ENCODE data around the gene NDUFS4.

DNA sequence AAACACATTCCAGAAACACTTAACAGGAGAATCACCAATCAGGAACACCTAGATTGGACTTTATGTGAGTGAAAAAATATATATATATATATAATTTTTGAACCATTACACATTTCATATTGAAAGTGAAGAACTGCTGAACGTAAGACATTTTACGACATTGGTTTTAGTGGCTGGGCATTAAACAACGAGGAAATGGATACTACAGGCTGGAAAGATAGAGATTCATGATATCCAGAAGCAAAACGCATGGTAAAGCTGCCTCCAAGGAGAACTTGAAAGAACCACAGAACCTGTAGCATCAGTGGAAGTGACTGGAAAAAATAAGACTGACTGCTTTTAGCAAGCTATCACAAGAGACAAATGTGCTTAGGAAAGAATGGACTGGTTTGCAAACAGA, 13.2 kb upstream of the NDUFS4 start:
- TF ChIP-seq, protein P1, sequence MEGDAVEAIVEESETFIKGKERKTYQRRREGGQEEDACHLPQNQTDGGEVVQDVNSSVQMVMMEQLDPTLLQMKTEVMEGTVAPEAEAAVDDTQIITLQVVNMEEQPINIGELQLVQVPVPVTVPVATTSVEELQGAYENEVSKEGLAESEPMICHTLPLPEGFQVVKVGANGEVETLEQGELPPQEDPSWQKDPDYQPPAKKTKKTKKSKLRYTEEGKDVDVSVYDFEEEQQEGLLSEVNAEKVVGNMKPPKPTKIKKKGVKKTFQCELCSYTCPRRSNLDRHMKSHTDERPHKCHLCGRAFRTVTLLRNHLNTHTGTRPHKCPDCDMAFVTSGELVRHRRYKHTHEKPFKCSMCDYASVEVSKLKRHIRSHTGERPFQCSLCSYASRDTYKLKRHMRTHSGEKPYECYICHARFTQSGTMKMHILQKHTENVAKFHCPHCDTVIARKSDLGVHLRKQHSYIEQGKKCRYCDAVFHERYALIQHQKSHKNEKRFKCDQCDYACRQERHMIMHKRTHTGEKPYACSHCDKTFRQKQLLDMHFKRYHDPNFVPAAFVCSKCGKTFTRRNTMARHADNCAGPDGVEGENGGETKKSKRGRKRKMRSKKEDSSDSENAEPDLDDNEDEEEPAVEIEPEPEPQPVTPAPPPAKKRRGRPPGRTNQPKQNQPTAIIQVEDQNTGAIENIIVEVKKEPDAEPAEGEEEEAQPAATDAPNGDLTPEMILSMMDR (conservative IDR thresholded peaks at IDR 0.05), result no peak
- no peak for TF ChIP-seq EZH2 (IDR thresholded peaks at IDR 0.05; ENCODE audit: low read depth)

Data from PC-9 (cell line).